NCI-H2227 (cell line): ENCODE measurements around the gene MCM9.

Experiments used
- DNase-seq: peaks from one replicate; lab custom pipeline; 2025; ENCODE audit not compliant: unreplicated experiment; lab: John Stamatoyannopoulos, UW

Gene MCM9

GRCh38 chr6:118894425-118895260 is 40.3 kb downstream of the MCM9 start:
- DNase-seq, result peak; percentile 47

- peak; percentile 95 for DNase-seq
Measured at GRCh38 chr6:118893807-118894424, 41.0 kb downstream of the MCM9 start, which contains the start of gene ASF1A. ASF1A (plus strand) TSS chr6:118894152; CDS start chr6:118894414, 262 bp downstream.

GRCh38 chr6:118893064-118893806 is 41.7 kb downstream of the MCM9 start:
- peak; percentile 79 for DNase-seq

- DNase-seq, result peak; percentile 11
Measured at GRCh38 chr6:118892355-118892991, 42.5 kb downstream of the MCM9 start.

- DNase-seq, result peak; percentile 4
Measured at GRCh38 chr6:118890997-118891790, 43.8 kb downstream of the MCM9 start.

GRCh38 chr6:118889163-118889562 is 45.8 kb downstream of the MCM9 start:
- peak; percentile 35 for DNase-seq

- DNase-seq, result no peak
Measured at GRCh38 chr6:118886641-118887040, 48.3 kb downstream of the MCM9 start.

GRCh38 chr6:118882314-118882905 is 52.5 kb downstream of the MCM9 start:
- no peak for DNase-seq

GRCh38 chr6:118881440-118882313 is 53.3 kb downstream of the MCM9 start:
- no peak for DNase-seq

- no peak for DNase-seq
Measured at GRCh38 chr6:118877806-118878205, 57.2 kb downstream of the MCM9 start.

GRCh38 chr6:118876814-118877213 is 58.1 kb downstream of the MCM9 start:
- no peak for DNase-seq

GRCh38 chr6:118876198-118876597 is 58.8 kb downstream of the MCM9 start:
- no peak for DNase-seq

- DNase-seq, result no peak
Measured at GRCh38 chr6:118875672-118876071, 59.3 kb downstream of the MCM9 start.

- no peak for DNase-seq
Measured at GRCh38 chr6:118873239-118873638, 61.7 kb downstream of the MCM9 start.

GRCh38 chr6:118872726-118873125 is 62.2 kb downstream of the MCM9 start:
- DNase-seq, result no peak

- DNase-seq, result no peak
Measured at GRCh38 chr6:118872318-118872717, 62.6 kb downstream of the MCM9 start.

GRCh38 chr6:118871331-118871730 is 63.6 kb downstream of the MCM9 start:
- no peak for DNase-seq

- no peak for DNase-seq
Measured at GRCh38 chr6:118869894-118870589, 64.9 kb downstream of the MCM9 start.
